Measurements from ENCODE around the gene BCL11B.

BCL11B gene

DNA sequence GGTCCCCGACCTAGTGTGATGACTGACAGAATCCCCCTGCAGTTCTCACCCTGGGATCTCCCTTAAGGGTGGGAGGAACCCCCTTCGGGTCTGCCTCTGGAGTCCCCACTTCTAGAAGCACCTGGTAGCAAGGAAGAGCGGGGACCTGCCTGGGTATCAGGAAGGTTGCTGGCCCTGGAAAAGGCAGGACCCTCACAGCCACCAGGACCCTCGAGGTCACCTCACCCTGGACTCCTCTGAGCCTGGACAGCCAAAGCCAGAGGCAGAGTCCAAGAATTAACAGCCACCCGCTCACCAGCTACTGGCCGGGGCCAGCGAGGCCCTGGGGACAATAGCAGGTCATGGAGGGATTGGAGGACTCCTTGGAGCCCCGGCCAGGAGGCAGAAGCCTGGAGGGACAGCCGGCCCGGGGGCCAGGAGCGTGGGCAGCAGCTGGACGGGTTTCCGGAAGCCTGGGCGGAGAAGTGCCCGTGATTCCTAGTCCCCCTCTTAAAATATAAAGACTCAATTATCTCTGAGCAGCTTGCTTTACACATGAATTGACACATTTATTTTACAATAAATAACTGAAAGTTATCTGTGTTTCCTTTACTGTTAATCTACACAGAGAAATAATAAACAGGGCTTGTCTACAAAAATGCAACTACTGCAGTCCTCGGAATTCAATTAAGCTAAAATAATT, 17.5 kb downstream of the BCL11B start:
- TF ChIP-seq, protein P1, sequence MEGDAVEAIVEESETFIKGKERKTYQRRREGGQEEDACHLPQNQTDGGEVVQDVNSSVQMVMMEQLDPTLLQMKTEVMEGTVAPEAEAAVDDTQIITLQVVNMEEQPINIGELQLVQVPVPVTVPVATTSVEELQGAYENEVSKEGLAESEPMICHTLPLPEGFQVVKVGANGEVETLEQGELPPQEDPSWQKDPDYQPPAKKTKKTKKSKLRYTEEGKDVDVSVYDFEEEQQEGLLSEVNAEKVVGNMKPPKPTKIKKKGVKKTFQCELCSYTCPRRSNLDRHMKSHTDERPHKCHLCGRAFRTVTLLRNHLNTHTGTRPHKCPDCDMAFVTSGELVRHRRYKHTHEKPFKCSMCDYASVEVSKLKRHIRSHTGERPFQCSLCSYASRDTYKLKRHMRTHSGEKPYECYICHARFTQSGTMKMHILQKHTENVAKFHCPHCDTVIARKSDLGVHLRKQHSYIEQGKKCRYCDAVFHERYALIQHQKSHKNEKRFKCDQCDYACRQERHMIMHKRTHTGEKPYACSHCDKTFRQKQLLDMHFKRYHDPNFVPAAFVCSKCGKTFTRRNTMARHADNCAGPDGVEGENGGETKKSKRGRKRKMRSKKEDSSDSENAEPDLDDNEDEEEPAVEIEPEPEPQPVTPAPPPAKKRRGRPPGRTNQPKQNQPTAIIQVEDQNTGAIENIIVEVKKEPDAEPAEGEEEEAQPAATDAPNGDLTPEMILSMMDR (IDR thresholded peaks at IDR 0.05; ENCODE audit: insufficient read depth, low read depth, low read length, missing control alignments): no peak
- DNase-seq (ENCODE audit: low read depth): no peak

DNA sequence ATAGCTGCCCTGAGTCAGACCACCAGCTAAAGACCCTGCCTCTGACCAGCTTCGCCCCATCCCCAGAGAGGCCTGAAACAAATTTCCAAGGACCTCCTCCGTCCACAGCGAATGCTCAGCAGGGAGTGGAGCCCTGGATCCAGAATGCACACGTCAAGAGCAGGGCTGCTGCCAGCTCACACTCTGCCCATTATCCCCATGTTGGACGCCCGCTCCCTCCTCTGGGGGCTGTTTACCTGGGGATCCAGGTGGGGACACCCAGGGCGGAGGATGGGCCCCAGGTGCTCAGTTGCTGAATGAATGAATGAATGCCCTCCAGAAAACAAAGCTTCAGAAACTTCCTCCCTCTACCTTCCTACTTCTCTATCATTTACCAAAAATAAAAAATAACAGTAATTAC, 18.1 kb downstream of the BCL11B start:
- DNase-seq (ENCODE audit: low read depth): no peak
- no peak overlapping the region for H3K4me3 ChIP-seq (ENCODE audit: low read depth, low read length)
- TF ChIP-seq, protein P1 (IDR thresholded peaks at IDR 0.05; ENCODE audit: insufficient read depth, low read depth, low read length, missing control alignments): no peak

More for the DNA sequence above, 17.5 kb downstream of the BCL11B start:
- H3K4me3 ChIP-seq (ENCODE audit: low read depth, low read length): no peak overlapping the region

DNA sequence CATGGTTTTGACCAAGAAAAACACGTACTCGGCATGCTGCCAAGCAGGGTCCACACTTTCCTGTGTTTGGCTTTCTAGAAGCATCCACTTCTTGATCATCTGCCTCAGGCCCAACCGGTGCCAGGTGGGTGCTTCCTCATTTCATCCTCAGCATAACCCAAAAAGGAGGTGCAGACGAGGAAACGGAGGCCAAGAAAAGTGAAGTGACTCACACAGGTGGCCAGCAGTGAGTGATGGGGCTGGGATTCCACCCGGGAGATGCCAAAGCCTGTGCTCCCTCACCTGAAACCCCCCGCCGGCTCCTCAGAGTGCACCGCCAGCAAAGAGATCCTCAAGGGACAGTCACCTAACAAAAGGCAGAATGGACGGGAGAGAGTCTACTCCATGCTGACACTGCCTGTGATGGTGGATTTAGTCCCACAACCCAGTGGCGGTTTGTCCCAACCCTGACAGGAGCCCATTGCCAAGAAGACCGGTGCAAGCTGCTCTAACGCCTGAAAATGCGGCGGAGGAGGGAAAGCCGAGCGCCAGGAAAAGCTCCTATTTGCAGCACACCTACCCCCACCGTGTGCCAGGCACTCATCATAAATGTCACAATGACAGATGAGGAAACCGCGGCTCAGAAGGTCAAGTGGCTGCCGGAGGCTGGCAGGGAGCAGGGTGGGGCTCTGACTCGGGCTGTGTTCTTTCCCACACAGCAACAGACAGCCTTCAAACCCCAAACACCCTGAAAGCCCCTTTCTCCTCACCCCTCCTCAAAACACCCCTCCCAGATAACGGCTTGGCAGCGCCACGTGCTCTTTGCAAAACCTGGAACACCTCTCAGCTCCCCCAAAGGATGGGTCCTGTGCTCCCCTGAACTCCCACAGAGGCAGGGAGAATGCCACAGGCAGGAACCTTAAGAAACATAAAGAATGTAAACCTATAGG, 18.8 kb downstream of the BCL11B start:
- TF ChIP-seq, protein P1 (IDR thresholded peaks at IDR 0.05; ENCODE audit: insufficient read depth, low read depth, low read length, missing control alignments): no peak
- DNase-seq (ENCODE audit: low read depth): no peak
- H3K4me3 ChIP-seq (ENCODE audit: low read depth, low read length): no peak overlapping the region

DNA sequence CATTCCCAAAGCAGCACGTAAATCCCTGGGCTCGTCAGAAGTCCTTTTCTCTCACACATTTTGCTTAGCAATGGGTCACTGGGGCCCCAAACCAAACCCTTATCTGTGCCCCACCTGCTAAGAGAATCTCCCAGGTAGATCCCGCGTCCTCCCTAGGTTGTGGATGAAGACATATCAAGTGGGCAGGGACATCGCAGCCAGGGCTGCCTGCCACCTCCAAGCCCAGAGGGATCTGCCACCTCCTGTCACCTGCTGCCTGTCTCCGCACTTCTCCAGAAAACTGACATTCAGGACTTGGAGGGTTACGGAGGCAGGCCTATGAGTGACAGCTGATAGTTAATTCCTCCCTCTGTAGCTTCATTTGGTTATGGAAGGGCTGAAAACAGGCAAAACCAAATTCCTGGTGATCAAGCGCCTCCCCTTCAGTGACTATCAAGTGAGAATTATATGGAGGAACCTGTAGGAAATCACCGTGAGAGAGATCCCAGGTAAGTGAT, 19.5 kb downstream of the BCL11B start:
- no peak overlapping the region for H3K4me3 ChIP-seq (ENCODE audit: low read depth, low read length)
- DNase-seq (ENCODE audit: low read depth): no peak
- TF ChIP-seq, protein P1 (IDR thresholded peaks at IDR 0.05; ENCODE audit: insufficient read depth, low read depth, low read length, missing control alignments): no peak

DNA sequence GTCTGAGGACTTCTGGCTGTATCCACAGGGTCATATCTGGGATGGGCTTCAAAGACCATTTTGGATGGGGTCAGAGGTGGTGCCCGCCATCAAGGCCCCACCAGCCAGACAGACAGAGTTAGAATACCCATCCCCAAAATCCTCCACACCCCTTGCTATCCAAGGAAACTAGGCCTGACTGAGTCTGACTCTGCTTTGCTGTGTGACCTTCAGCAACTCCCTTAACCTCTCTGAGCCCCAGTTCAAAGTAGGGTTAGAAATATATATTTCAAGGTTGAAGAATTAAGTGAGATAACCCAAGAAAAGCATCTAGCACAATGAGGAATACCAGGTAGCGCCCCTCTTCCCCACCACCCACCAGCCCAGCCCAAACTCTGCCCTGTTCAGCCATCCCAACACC, 20.3 kb downstream of the BCL11B start:
- TF ChIP-seq, protein P1 (IDR thresholded peaks at IDR 0.05; ENCODE audit: insufficient read depth, low read depth, low read length, missing control alignments): no peak
- no peak for DNase-seq (ENCODE audit: low read depth)
- no peak overlapping the region for H3K4me3 ChIP-seq (ENCODE audit: low read depth, low read length)

DNA sequence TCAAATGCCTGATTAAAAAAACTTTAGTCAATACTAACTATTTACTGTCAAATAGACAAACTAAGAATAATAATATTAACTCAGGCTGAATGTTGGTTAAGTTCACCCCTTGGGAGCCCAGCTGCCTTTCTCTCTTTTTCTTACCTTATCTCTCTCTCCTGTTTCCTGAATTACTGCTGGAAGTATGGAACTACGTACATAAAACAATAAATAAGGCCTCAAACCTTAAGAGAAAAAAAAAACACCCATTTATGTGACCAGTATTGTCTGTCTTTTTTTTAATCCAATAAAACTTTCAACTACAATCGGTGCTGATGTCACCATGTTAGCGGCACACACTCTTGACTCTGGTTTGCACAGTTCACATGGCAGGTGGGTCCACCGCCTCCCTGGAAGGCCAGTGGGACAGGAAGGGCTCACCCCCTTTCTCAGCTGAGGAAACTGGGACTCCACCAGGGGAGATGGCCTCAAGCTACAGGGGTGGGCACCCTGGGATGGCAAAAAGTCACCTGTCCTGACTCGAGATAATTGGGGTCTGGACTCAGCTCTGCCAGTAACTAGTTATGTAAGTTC, 21.3 kb downstream of the BCL11B start:
- no peak for DNase-seq (ENCODE audit: low read depth)
- no peak overlapping the region for H3K4me3 ChIP-seq (ENCODE audit: low read depth, low read length)
- TF ChIP-seq, protein P1 (IDR thresholded peaks at IDR 0.05; ENCODE audit: insufficient read depth, low read depth, low read length, missing control alignments): no peak
